ENCODE results near the gene SPRED1. TPM values are rescaled to one million over a fixed set of nuclear protein-coding genes. Genes with fewer than 3 reads are reported as not detected.

The SPRED1 gene
- total RNA-seq, 1 experiment from 2014 or later = 29.6 TPM

DNA sequence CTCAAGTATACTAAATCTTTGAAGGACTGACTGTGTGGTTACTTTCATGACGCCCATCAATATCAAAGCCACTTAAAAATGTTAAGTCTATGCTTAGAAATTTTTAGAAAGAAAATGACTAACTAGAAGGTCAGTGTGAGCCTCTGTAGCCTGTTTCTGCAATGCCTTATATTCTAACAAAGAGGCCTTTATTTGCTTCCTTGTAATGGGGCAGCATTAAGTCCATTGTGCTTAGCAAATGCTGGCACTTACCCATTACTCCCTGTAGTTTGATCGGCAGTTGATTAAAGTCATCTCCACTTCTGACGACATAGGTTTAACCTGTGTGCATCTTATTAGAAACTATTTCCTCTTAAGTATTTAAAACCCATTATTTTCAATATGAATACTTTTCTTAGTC, 109.7 kb downstream of the SPRED1 start:
- Histone ChIP-seq H3K4me3 (ENCODE audit: low read depth in 2 of 2, low read length in 2 of 2) (no peak overlapping the region), H3K27me3 (ENCODE audit: control insufficient read depth, insufficient read depth, low read length) (no peaks in the 10 kb centered on the region; the same call in 1 of the 2 replicates), H3K4me1 (ENCODE audit: control insufficient read depth, insufficient read depth, low read length) (no peaks in the 10 kb centered on the region), H3K9me3 (ENCODE audit: control insufficient read depth, insufficient read depth, low read depth, low read length) (no peaks in the 10 kb centered on the region), H3K36me3 (ENCODE audit: control insufficient read depth, insufficient read depth, low read length) (no peaks in the 10 kb centered on the region), H3K27ac (ENCODE audit: low read length) (no peak overlapping the region)
- CTCF ChIA-PET = no interaction called here
- intact Hi-C loops (cut with micrococcal nuclease; ENCODE audit: unreplicated experiment) = no loop called here
- POLR2A ChIA-PET = no interaction called here
- BruUV-seq (replicated peaks) = no TSS peak
- no peak for DNase-seq (ENCODE audit: low read depth, low spot score)
- in situ Hi-C loops (cut with HindIII; ENCODE audit: low pct_unique_long_range_greater_than_20kb, low sequenced_read_pairs) = no loop called here
- ATAC-seq = no peak
- no peak for TF ChIP-seq TCF7L2 (IDR thresholded peaks at IDR 0.05; ENCODE audit: low read depth, low read length)
- TF ChIP-seq, protein P1, sequence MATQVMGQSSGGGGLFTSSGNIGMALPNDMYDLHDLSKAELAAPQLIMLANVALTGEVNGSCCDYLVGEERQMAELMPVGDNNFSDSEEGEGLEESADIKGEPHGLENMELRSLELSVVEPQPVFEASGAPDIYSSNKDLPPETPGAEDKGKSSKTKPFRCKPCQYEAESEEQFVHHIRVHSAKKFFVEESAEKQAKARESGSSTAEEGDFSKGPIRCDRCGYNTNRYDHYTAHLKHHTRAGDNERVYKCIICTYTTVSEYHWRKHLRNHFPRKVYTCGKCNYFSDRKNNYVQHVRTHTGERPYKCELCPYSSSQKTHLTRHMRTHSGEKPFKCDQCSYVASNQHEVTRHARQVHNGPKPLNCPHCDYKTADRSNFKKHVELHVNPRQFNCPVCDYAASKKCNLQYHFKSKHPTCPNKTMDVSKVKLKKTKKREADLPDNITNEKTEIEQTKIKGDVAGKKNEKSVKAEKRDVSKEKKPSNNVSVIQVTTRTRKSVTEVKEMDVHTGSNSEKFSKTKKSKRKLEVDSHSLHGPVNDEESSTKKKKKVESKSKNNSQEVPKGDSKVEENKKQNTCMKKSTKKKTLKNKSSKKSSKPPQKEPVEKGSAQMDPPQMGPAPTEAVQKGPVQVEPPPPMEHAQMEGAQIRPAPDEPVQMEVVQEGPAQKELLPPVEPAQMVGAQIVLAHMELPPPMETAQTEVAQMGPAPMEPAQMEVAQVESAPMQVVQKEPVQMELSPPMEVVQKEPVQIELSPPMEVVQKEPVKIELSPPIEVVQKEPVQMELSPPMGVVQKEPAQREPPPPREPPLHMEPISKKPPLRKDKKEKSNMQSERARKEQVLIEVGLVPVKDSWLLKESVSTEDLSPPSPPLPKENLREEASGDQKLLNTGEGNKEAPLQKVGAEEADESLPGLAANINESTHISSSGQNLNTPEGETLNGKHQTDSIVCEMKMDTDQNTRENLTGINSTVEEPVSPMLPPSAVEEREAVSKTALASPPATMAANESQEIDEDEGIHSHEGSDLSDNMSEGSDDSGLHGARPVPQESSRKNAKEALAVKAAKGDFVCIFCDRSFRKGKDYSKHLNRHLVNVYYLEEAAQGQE (IDR thresholded peaks at IDR 0.05; ENCODE audit: insufficient read depth in 1 of 2, low read depth in 2 of 2, low read length in 1 of 2) = no peak
- TF ChIP-seq POLR2AphosphoS5 (IDR thresholded peaks at IDR 0.05; ENCODE audit: low read depth, low read length) = no peak
- TF ChIP-seq, protein P2, sequence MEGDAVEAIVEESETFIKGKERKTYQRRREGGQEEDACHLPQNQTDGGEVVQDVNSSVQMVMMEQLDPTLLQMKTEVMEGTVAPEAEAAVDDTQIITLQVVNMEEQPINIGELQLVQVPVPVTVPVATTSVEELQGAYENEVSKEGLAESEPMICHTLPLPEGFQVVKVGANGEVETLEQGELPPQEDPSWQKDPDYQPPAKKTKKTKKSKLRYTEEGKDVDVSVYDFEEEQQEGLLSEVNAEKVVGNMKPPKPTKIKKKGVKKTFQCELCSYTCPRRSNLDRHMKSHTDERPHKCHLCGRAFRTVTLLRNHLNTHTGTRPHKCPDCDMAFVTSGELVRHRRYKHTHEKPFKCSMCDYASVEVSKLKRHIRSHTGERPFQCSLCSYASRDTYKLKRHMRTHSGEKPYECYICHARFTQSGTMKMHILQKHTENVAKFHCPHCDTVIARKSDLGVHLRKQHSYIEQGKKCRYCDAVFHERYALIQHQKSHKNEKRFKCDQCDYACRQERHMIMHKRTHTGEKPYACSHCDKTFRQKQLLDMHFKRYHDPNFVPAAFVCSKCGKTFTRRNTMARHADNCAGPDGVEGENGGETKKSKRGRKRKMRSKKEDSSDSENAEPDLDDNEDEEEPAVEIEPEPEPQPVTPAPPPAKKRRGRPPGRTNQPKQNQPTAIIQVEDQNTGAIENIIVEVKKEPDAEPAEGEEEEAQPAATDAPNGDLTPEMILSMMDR (IDR thresholded peaks at IDR 0.05) = no peak
- TF ChIP-seq SIN3A (IDR thresholded peaks at IDR 0.05; ENCODE audit: borderline replicate concordance, insufficient read depth, low read depth, low read length) = no peak

DNA sequence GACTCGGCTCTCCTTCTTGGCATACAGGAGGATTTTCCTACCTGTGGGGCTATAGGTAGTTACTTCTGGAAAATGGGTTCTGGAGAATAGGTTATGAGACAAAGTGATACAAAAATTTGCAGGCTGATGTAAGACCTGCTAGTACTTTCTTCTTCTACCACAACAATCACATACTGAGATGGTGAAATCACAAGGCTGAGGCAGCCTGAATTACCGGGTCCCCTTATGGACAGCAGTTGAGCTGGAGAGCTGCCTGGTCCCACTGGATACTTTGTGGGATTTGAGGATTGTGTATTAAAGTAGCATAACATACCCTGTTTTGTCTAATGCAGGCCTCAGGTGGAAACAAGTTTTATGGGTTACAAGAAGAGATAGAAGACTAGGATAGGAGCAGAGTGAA, 114.8 kb downstream of the SPRED1 start:
- DNase-seq (ENCODE audit: low read depth, low spot score) (no peak), ATAC-seq (no peak)
- in situ Hi-C loops (cut with HindIII; ENCODE audit: low pct_unique_long_range_greater_than_20kb, low sequenced_read_pairs) = no loop called here
- intact Hi-C loops (cut with micrococcal nuclease; ENCODE audit: unreplicated experiment) = no loop called here
- no peaks in the 10 kb centered on the region for H3K9me3 ChIP-seq (ENCODE audit: control insufficient read depth, insufficient read depth, low read depth, low read length)
- TF ChIP-seq SIN3A (IDR thresholded peaks at IDR 0.05; ENCODE audit: borderline replicate concordance, insufficient read depth, low read depth, low read length) = no peak
- TF ChIP-seq, protein P2 (IDR thresholded peaks at IDR 0.05) = no peak
- no peak for TF ChIP-seq TCF7L2 (IDR thresholded peaks at IDR 0.05; ENCODE audit: low read depth, low read length)
- TF ChIP-seq POLR2AphosphoS5 (IDR thresholded peaks at IDR 0.05; ENCODE audit: low read depth, low read length) = no peak
- peaks cover 4% of the 10 kb centered on the region; the same call in 1 of the 2 replicates for H3K27me3 ChIP-seq (ENCODE audit: control insufficient read depth, insufficient read depth, low read length)
- H3K27ac ChIP-seq (ENCODE audit: low read length) = no peak overlapping the region
- ChIA-PET CTCF (no interaction called here), POLR2A (interaction anchor here (0.9 kb wide), 1 partner anchor 140 kb away, joined by 3 read pairs; no protein-coding TSS in a partner anchor)
- H3K4me3 ChIP-seq (ENCODE audit: low read depth in 2 of 2, low read length in 2 of 2) = no peak overlapping the region
- H3K4me1 ChIP-seq (ENCODE audit: control insufficient read depth, insufficient read depth, low read length) = no peaks in the 10 kb centered on the region
- no TSS peak for BruUV-seq (replicated peaks)
- no peaks in the 10 kb centered on the region for H3K36me3 ChIP-seq (ENCODE audit: control insufficient read depth, insufficient read depth, low read length)

Data from Panc1 (cell line).